NCI-H2196 (cell line): Measurements from ENCODE around the gene BRI3.

ENCODE experiments used
- DNase-seq: peaks from one replicate; lab custom pipeline; 2025; ENCODE audit not compliant: unreplicated experiment; lab: John Stamatoyannopoulos, UW

The BRI3 gene

DNA sequence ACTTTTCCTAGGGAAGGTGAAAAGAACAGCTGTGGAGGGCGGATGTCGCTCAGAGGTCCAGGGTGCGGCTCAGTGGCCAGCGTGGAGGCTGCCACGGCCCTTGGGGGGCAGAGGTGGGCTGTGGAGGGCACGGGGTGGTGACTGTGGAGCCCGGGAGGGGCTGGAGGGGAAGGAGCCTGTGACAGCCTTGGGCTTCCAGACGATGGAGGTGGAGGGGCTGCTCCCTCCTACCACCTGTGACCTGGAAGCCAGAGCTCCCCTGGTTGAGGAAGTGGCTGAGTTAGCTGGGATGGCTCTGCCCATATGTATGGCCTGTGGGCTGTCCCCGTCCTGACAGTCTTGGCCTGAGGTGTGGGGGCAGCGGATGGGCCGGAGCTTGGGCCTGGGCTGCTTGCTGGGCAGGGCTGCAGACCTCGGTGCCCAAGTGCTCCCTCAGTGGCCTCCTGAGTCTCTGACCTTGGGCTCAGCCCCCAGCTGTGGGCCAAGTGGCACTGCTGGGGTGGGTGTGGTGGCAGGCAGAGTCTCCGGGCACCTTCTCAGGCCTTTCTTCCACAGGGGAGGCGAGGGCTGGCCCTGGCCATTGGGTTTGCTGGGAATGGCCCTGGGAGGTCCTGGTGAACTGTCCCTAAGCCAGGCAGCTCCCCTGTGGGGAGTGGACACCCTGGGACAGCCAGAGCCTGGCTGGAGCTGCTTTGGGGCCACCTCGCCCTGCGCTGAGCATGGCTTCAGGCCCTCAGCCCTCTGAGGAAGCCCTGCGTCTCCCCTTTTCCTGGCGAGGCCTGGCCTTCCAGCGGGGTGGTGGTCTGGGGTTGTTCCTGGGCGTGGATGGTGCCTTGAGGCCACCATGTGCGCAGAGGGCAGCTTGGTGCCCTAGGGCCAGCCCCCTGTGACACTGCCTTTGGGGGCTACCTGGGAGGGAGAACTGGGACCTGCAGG, 3.9 kb downstream of the BRI3 start:
- no peak for DNase-seq

GRCh38 chr7:98286093-98286539, 4.6 kb downstream of the BRI3 start:
- DNase-seq, result no peak

- no peak for DNase-seq
Observed at GRCh38 chr7:98286701-98287485, 5.4 kb downstream of the BRI3 start.

DNA sequence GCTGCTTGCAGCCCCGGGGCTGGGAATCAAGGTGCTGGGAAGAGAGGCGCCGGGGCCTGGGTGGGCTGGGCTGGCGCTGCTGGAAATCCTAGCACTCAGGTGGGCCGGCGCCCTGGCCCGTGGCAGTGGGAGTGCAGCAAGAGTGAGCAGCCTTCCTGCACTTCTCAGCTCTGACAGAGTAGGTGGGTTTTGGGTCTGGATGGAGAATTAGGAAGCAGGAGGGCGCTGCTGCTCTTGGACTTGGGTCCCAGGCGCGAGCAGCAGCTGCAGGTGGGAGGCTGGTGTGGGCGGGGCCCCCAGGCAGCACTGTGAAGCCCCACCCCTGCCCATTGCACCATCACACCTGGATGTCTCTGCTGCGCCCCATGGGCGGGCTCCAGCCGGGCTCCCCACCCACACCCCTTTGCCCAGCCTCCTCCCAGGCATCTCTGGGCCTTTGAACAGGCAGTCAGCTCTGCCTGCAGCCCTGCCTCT, 6.0 kb downstream of the BRI3 start:
- peak; percentile 28 for DNase-seq

GRCh38 chr7:98288064-98288823, 6.8 kb downstream of the BRI3 start:
- DNase-seq, result no peak

DNA sequence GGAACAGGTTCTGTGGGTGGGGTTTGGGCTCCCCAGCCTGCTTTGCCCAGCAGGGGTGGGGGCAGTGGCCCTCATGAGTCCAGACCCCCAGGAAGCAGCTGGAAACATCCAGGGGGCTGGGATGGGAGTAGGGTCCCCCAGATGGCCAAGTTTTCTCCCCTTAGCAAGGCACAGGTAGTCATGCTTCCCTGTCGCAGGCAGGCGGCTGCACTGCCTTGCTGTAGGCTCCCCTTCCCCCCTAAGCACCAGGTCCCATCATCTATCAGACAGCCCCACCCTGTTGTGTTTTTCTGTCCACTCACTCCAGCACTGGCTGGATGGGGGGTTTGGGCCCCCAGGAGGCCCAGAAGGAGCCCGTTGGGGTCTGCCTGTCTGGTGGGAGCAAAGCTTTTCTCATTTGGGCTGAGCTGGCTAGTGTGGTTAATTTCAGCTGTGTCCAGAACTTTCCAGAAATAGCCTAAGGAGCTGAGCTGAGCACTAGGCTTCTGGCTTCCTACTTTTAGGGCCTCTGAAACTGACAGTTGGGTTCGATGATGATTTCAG, 7.9 kb downstream of the BRI3 start:
- DNase-seq, result no peak

DNA sequence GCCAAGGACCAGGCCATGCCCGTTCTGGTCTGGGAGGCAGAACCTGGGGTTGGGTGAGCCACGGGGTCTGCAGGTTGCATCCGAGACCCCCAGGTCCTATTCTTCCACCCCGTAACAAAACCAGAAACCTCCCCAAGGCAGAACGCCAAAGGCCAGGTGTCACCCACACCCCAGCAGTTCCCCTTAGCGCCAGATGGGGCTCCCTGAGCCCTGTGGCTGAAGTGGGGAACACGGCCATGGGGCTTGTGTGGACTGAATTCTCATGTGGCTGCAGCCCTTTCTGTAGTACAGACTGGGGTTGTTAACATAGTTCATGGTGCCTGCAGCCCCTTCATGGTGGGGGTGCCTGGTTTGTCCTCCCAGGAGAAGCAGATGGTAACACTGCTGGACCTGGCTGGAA, 10.2 kb downstream of the BRI3 start:
- no peak for DNase-seq

- no peak for DNase-seq
Observed at GRCh38 chr7:98293265-98293664, 11.8 kb downstream of the BRI3 start.

DNA sequence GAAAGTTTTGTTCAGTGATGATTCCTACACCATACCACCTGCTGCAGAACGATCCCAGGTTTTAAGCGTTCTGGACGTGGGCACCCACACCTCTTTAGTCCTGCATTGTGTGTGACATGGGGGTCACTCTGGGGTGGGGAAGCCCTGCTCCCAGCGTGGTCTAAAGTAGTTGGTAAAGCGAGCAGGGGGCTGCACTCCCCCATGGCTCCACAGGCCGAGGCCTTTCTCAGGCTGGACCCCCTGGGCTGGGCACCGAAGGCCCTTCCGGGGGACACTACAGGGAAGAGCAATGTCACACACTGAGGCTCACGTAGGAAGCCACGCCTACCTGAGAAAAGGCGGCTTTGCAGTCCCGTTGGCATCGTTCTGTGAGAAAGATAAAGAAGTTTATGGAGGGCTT, 12.3 kb downstream of the BRI3 start:
- no peak for DNase-seq

DNA sequence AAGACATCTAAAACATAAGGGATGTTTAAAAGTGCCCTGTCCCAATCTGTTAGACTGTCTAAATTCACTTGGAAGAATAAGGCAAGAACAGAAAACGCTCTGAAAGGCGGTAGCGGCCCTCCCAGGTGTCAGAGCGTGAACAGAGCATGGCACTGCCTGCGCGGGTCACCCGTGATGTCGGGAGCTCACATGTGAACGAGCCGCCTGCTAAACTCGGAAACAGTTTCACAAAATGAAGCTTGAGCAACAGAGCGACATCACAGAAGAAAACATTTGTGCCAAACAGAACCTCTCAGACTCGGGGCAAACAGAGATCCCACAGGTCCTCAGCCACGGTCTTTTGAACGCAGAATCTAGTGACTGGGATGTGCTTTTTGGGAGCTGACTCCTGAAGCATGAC, 12.8 kb downstream of the BRI3 start:
- no peak for DNase-seq

- peak; percentile 86 for DNase-seq
Observed at GRCh38 chr7:98294798-98295382, 13.4 kb downstream of the BRI3 start.

- no peak for DNase-seq
Observed at GRCh38 chr7:98295467-98296192, 14.1 kb downstream of the BRI3 start.

GRCh38 chr7:98296833-98297232, 15.3 kb downstream of the BRI3 start:
- no peak for DNase-seq

GRCh38 chr7:98297626-98298286, 16.3 kb downstream of the BRI3 start:
- DNase-seq, result no peak

- no peak for DNase-seq
Observed at GRCh38 chr7:98300595-98301372, 19.3 kb downstream of the BRI3 start.

GRCh38 chr7:98301693-98302470, 20.4 kb downstream of the BRI3 start:
- no peak for DNase-seq

DNA sequence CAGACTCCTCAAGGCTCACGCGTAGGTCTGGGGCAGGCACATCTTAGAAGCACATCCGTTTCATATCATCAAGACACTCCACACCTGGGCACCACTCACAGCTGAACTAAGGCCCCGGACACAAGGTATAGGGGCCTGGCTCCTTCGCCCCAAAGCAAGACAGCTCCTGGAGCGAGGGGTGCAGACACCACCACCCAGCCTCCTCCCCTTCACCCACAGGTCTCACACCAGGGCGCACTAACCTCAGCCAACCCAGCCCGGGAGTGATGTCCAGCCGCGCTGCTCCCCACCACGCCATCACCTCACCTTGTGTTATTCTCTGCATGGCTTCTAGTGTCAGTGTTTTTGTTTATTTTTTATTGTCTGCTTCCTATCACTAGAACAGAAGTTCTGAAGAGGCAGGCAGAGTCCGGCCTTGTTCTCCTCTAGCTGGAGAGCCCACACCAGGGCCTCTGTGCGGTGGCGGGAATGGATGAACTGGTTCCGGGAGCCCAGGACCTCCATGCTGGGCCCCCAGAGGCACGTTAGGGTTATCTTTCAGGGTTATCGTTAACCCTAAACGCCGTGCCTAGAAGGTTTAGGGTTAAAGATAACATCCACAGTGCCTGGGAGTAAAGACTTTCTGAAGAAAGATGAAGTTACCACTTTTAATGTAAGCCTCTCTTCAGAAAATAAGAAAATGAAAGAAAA, 21.8 kb downstream of the BRI3 start:
- no peak for DNase-seq
